Esophagus muscularis mucosa (tissue), 4 donors: Measurements from ENCODE around the gene USP46. TPM values are rescaled to one million over a fixed set of nuclear protein-coding genes. Genes with fewer than 3 reads are reported as not detected.

Source experiments
- DNase-seq: peaks from one replicate; pipeline ENCODE4 v3.0.0-alpha.2; 2017; ENCODE audit errors: extremely low spot score
- H3K27ac ChIP-seq, 4 donors: fragments of 200-600 bp; sonication (generic); replicated peaks in 1 of 4; 1 replicate in 3 of 4; 2 replicates in 1 of 4; pipeline ENCODE4 v1.5.1; 2016 to 2019; ENCODE audit warnings: mild to moderate bottlenecking in 1 of 4
- H3K27me3 ChIP-seq, 4 donors: fragments of 200-600 bp; sonication (generic); one replicate each; pipeline versions ENCODE4 v1.5.1 to v1.6.0; 2016 to 2019
- H3K36me3 ChIP-seq, 4 donors: fragments of 200-600 bp; sonication (generic); one replicate each; pipeline ENCODE4 v1.5.1; 2016 to 2019
- H3K4me1 ChIP-seq, 4 donors: fragments of 200-600 bp; sonication (generic); one replicate each; pipeline ENCODE4 v1.5.1; 2016 to 2019
- H3K4me3 ChIP-seq, 4 donors: fragments of 200-600 bp; sonication (generic); 1 replicate in 2 of 4; 2 replicates in 2 of 4; pipeline ENCODE4 v1.5.1; 2016 to 2019; ENCODE audit warnings: mild to moderate bottlenecking in 4 of 4, moderate library complexity in 1 of 4
- H3K9me3 ChIP-seq, 4 donors: fragments of 200-600 bp; sonication (generic); 1 replicate in 3 of 4; 2 replicates in 1 of 4; pipeline ENCODE4 v1.5.1; 2016 to 2019
- EP300 ChIP-seq: sonication (generic); formaldehyde crosslinking; IDR thresholded peaks from one replicate; pipeline ENCODE4 v1.6.1; 2017; ENCODE audit warnings: antibody characterized with exemption
- POLR2A ChIP-seq: fragments of 450-650 bp; IDR thresholded peaks from one replicate; pipeline ENCODE4 v1.6.1; 2017; ENCODE audit warnings: antibody characterized with exemption, moderate library complexity, mild to moderate bottlenecking, low read depth
- POLR2AphosphoS5 ChIP-seq, 2 donors: sonication (generic); formaldehyde crosslinking; IDR thresholded peaks; one replicate each; pipeline ENCODE4 v1.6.1; 2017; ENCODE audit warnings: antibody characterized with exemption in 2 of 2
- WGBS: methylation state at CpG from one replicate; pipeline ENCODE4 v1.1.5; 2018; 5-methylcytosine and 5-hydroxymethylcytosine counted together
- intact Hi-C: fragments of 100-400 bp; cut with DNase I; formaldehyde crosslinking; loops from one replicate; pipeline ENCODE4 v1.15.1; 2023
- total RNA-seq, 4 donors: library from RNA; depleted of rRNA; stranded (reverse); fragments of >200 nt; gene quantifications; one replicate each; pipeline versions ENCODE4 v1.1.0 to v1.2.1, GENCODE V29; 2016
- TF ChIP-seq, protein P1 (sequence below), 3 experiments: fragments of 200-600 bp in 2 of 3; fragments of 450-650 bp in 1 of 3; sonication (generic) in 2 of 3; IDR thresholded peaks; one replicate each; pipeline ENCODE4 v1.5.1; 2017 to 2019; ENCODE audit warnings: antibody characterized with exemption in 3 of 3, mild to moderate bottlenecking in 2 of 3, moderate library complexity in 1 of 3

USP46 gene
- total RNA-seq, 4 donors from 2014 or later, result 6.6 to 9.3 (median 7.8) TPM

DNA sequence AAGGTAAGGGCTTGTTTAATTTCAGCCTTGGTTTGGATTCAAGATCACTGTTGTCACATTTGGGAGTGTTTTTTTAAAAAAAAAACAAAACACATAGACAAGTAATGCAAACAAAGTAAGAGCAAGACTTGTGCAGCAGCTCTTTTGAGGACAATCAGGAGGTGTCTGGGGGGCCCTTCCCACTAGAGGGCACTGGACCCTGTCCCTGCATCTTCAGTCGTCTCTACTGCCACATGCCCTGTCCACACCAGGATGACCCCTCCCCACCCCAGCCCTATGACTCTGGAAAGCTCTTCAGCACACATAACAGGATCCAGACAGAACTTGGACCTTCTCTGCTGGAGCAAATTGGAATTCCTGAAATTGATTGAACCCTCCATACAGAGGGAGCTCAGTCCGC is 71.0 kb downstream of the USP46 start:
- no peak overlapping the region for H3K27ac ChIP-seq
- 0% methylated on average over 1 of the region's 2 CpGs for WGBS
- intact Hi-C loops, result no loop called here

GRCh38 chr4:52586069-52586468 is 73.0 kb downstream of the USP46 start:
- no peak for DNase-seq
- TF ChIP-seq, protein P1, sequence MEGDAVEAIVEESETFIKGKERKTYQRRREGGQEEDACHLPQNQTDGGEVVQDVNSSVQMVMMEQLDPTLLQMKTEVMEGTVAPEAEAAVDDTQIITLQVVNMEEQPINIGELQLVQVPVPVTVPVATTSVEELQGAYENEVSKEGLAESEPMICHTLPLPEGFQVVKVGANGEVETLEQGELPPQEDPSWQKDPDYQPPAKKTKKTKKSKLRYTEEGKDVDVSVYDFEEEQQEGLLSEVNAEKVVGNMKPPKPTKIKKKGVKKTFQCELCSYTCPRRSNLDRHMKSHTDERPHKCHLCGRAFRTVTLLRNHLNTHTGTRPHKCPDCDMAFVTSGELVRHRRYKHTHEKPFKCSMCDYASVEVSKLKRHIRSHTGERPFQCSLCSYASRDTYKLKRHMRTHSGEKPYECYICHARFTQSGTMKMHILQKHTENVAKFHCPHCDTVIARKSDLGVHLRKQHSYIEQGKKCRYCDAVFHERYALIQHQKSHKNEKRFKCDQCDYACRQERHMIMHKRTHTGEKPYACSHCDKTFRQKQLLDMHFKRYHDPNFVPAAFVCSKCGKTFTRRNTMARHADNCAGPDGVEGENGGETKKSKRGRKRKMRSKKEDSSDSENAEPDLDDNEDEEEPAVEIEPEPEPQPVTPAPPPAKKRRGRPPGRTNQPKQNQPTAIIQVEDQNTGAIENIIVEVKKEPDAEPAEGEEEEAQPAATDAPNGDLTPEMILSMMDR (IDR thresholded peaks at IDR 0.05), result no peak
- TF ChIP-seq EP300 (no peak), POLR2A (no peak), POLR2AphosphoS5 (IDR thresholded peaks at IDR 0.05) (no peak)
- Histone ChIP-seq H3K9me3 (no peaks in the 10 kb centered on the region), H3K27ac (no peak overlapping the region), H3K4me1 (peaks cover 0 to 7% (median 0%) of the 10 kb centered on the region in 4 donors), H3K27me3 (no peaks in the 10 kb centered on the region), H3K36me3 (no peaks in the 10 kb centered on the region), H3K4me3 (no peak overlapping the region)
- WGBS, result 22% methylated on average over 3 of the region's 3 CpGs
- intact Hi-C loops, result no loop called here

More for the DNA sequence above, 71.0 kb downstream of the USP46 start:
- DNase-seq, result peak; percentile 74
- Histone ChIP-seq H3K4me3 (no peak overlapping the region), H3K4me1 (peaks cover 0 to 7% (median 0%) of the 10 kb centered on the region in 4 donors), H3K27me3 (no peaks in the 10 kb centered on the region), H3K36me3 (peaks cover 0 to 13% (median 0%) of the 10 kb centered on the region in 4 donors), H3K9me3 (no peaks in the 10 kb centered on the region)
- TF ChIP-seq EP300 (no peak), POLR2AphosphoS5 (IDR thresholded peaks at IDR 0.05) (no peak)
- TF ChIP-seq, protein P1 (IDR thresholded peaks at IDR 0.05), result peak; percentile 26 to 51 (median 43)

DNA sequence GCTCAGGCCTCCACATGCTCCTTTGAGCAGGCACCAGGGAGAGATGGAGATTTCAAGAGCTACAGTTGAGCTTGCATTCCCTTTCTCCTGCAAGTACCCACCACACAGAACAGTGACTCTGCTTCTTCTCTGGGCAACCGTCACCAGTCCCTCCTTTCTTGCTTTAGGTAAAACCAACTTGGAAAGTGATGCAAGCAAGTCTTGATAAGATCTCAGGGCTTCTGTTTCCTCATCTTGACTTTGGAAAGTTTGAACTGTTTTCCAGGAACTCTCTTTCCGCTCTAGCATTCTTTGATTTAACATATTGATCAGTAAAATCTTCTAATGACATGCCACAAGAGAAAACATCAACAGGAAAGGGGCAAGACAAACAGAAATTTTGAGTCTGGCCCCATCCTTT is 73.7 kb downstream of the USP46 start:
- Histone ChIP-seq H3K27ac (no peak overlapping the region), H3K36me3 (no peaks in the 10 kb centered on the region), H3K9me3 (no peaks in the 10 kb centered on the region), H3K4me3 (no peak overlapping the region), H3K4me1 (peaks cover 0 to 7% (median 0%) of the 10 kb centered on the region in 4 donors), H3K27me3 (no peaks in the 10 kb centered on the region)
- intact Hi-C loops, result no loop called here
- WGBS, result 94% methylated on average over 2 of the region's 2 CpGs
- TF ChIP-seq, protein P1 (IDR thresholded peaks at IDR 0.05), result no peak
- TF ChIP-seq EP300 (no peak), POLR2AphosphoS5 (IDR thresholded peaks at IDR 0.05) (no peak), POLR2A (no peak)
- DNase-seq, result peak; percentile 53

GRCh38 chr4:52579602-52580272 is 79.4 kb downstream of the USP46 start:
- Histone ChIP-seq H3K27ac (no peak overlapping the region), H3K36me3 (no peaks in the 10 kb centered on the region), H3K4me3 (no peak overlapping the region), H3K27me3 (no peaks in the 10 kb centered on the region), H3K4me1 (no peaks in the 10 kb centered on the region), H3K9me3 (no peaks in the 10 kb centered on the region)
- intact Hi-C loops, result no loop called here
- no peak for DNase-seq
- WGBS, result 79% methylated on average over 4 of the region's 4 CpGs
- TF ChIP-seq POLR2AphosphoS5 (IDR thresholded peaks at IDR 0.05), result no peak
- TF ChIP-seq POLR2A, result no peak
- TF ChIP-seq EP300, result no peak
- TF ChIP-seq, protein P1 (IDR thresholded peaks at IDR 0.05), result no peak

DNA sequence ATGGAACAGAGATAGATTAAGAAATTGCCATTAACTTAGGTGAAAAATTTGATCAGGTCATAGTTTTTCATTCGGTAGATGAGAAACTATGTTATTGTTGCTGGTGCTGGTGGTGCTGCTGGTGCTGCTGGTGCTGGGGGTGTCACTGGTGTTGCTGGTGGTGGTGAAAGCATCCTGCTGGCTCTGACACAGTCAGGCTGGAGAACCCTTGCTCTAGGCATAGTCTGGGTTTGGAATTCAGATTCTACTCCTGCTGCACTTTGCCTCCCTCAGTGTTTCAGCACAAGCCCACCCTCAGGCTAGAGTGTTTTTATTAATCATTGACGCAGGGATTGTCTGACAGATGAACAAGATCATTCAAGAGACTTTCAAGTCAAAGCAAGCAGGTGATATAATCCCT is 80.2 kb downstream of the USP46 start:
- no peak overlapping the region for H3K27ac ChIP-seq
- DNase-seq, result no peak
- WGBS, result 95% methylated on average over 2 of the region's 2 CpGs
- TF ChIP-seq, protein P1 (IDR thresholded peaks at IDR 0.05), result no peak
- TF ChIP-seq POLR2A (no peak), EP300 (no peak), POLR2AphosphoS5 (IDR thresholded peaks at IDR 0.05) (no peak)
- intact Hi-C loops, result no loop called here
- no peaks in the 10 kb centered on the region for H3K27me3 ChIP-seq
- no peaks in the 10 kb centered on the region for H3K36me3 ChIP-seq
- H3K4me3 ChIP-seq, result no peak overlapping the region
- no peaks in the 10 kb centered on the region for H3K9me3 ChIP-seq
- no peaks in the 10 kb centered on the region for H3K4me1 ChIP-seq
